MM.1S (cell line): ENCODE results near the gene TFIP11.

ENCODE experiments used
- DNase-seq: peaks from one replicate; pipeline ENCODE4 v3.0.0-alpha.2; 2015
- H2AFZ ChIP-seq: fragments of 300-600 bp; sonication (generic); 2 replicates; pipeline ENCODE4 v1.6.0; 2016; ENCODE audit warnings: antibody characterized with exemption, low read length
- H3F3A ChIP-seq: fragments of 300-600 bp; sonication (generic); 2 replicates; pipeline ENCODE4 v1.6.1; 2016; ENCODE audit warnings: mild to moderate bottlenecking, antibody characterized with exemption, low read length, moderate library complexity, mixed read lengths; ENCODE audit not compliant: insufficient read depth
- H3K27ac ChIP-seq: fragments of 300-600 bp; sonication (generic); 2 replicates; pipeline ENCODE4 v1.5.1; 2016; ENCODE audit warnings: mild to moderate bottlenecking, low read length
- H3K27me3 ChIP-seq: fragments of 300-600 bp; sonication (generic); replicated peaks from 2 replicates; pipeline ENCODE4 v1.6.0; 2016; ENCODE audit warnings: low read length; ENCODE audit not compliant: insufficient read depth
- H3K36me3 ChIP-seq: fragments of 300-600 bp; sonication (generic); replicated peaks from 2 replicates; pipeline ENCODE4 v1.6.1; 2016; ENCODE audit warnings: mild to moderate bottlenecking, low read length, mixed read lengths; ENCODE audit not compliant: insufficient read depth
- H3K4me1 ChIP-seq: fragments of 300-600 bp; sonication (generic); 2 replicates; pipeline ENCODE4 v1.6.1; 2016; ENCODE audit warnings: low read length, mixed read lengths
- H3K4me2 ChIP-seq: fragments of 300-600 bp; sonication (generic); 2 replicates; pipeline ENCODE4 v1.6.0; 2016; ENCODE audit warnings: low read depth, low read length
- H3K4me3 ChIP-seq: fragments of 300-600 bp; sonication (generic); 2 replicates; pipeline ENCODE4 v1.5.1; 2016; ENCODE audit warnings: low read length, mixed read lengths
- H3K79me2 ChIP-seq: fragments of 300-600 bp; sonication (generic); 2 replicates; pipeline ENCODE4 v1.6.1; 2016; ENCODE audit warnings: mixed run types, low read length, mixed read lengths
- H3K9ac ChIP-seq: fragments of 300-600 bp; sonication (generic); 2 replicates; pipeline ENCODE4 v1.6.1; 2016; ENCODE audit warnings: low read length, mixed read lengths
- H3K9me2 ChIP-seq: fragments of 300-600 bp; sonication (generic); replicated peaks from 2 replicates; pipeline ENCODE4 v1.6.1; 2016; ENCODE audit warnings: mild to moderate bottlenecking, low read length, mixed read lengths; ENCODE audit not compliant: insufficient read depth
- H3K9me3 ChIP-seq: fragments of 300-600 bp; sonication (generic); replicated peaks from 2 replicates; pipeline ENCODE4 v1.6.1; 2016; ENCODE audit warnings: mild to moderate bottlenecking, low read length, mixed read lengths; ENCODE audit not compliant: insufficient read depth
- H4K20me1 ChIP-seq: fragments of 300-600 bp; sonication (generic); 2 replicates; pipeline ENCODE4 v1.6.1; 2016; ENCODE audit warnings: mild to moderate bottlenecking, low read length, moderate library complexity, mixed read lengths; ENCODE audit not compliant: insufficient read depth
- CTCF ChIP-seq: fragments of 300-600 bp; sonication (generic); IDR thresholded peaks from 2 replicates; pipeline ENCODE4 v1.5.1; 2016; ENCODE audit warnings: antibody characterized with exemption, low read length, mixed read lengths
- EZH2 ChIP-seq: fragments of 300-600 bp; sonication (generic); optimal IDR thresholded peaks from 2 replicates; pipeline ENCODE3; 2017; ENCODE audit warnings: low read depth, mild to moderate bottlenecking, antibody characterized with exemption, low read length, mixed read lengths
- EZH2phosphoT487 ChIP-seq: fragments of 300-600 bp; sonication (generic); IDR thresholded peaks from 2 replicates; pipeline ENCODE4 v1.6.1; 2018; ENCODE audit warnings: antibody characterized with exemption, low read length

The TFIP11 gene

GRCh38 chr22:26524870-26525269 is 12.6 kb upstream of the TFIP11 start:
- DNase-seq, result no peak
- Histone ChIP-seq H3K9ac (no peak overlapping the region), H3F3A (peaks cover 32% of the 10 kb centered on the region), H3K4me2 (no peak overlapping the region), H3K9me2 (no peaks in the 10 kb centered on the region), H3K27ac (no peak overlapping the region), H3K36me3 (peaks cover 30% of the 10 kb centered on the region), H3K4me1 (peaks cover 14% of the 10 kb centered on the region), H4K20me1 (no peaks in the 10 kb centered on the region), H3K79me2 (peaks cover 11% of the 10 kb centered on the region), H3K4me3 (no peak overlapping the region), H2AFZ (no peak overlapping the region), H3K27me3 (no peaks in the 10 kb centered on the region), H3K9me3 (no peaks in the 10 kb centered on the region)
- TF ChIP-seq CTCF, result no peak
- TF ChIP-seq EZH2phosphoT487, result no peak
- no peak for TF ChIP-seq EZH2

GRCh38 chr22:26522592-26522991 is 10.3 kb upstream of the TFIP11 start:
- Histone ChIP-seq H3K79me2 (no peaks in the 10 kb centered on the region; the same call in 1 of the 2 replicates), H3K4me1 (peaks cover 6% of the 10 kb centered on the region), H3K4me2 (no peak overlapping the region), H3K9me2 (no peaks in the 10 kb centered on the region), H3K4me3 (no peak overlapping the region), H3K9me3 (no peaks in the 10 kb centered on the region), H3K27me3 (no peaks in the 10 kb centered on the region), H2AFZ (no peak overlapping the region), H3K9ac (no peak overlapping the region), H4K20me1 (no peaks in the 10 kb centered on the region), H3K36me3 (peaks cover 22% of the 10 kb centered on the region), H3F3A (peaks cover 30% of the 10 kb centered on the region), H3K27ac (no peak overlapping the region)
- no peak for DNase-seq
- TF ChIP-seq EZH2phosphoT487, result no peak
- TF ChIP-seq EZH2, result no peak
- TF ChIP-seq CTCF, result no peak

- H3K4me3 ChIP-seq, result no peak overlapping the region
- peaks cover 17% of the 10 kb centered on the region for H3K36me3 ChIP-seq
- no peak overlapping the region for H2AFZ ChIP-seq
- H3K9me3 ChIP-seq, result no peaks in the 10 kb centered on the region
- DNase-seq, result no peak
- H4K20me1 ChIP-seq, result no peaks in the 10 kb centered on the region
- no peak for TF ChIP-seq EZH2
- TF ChIP-seq CTCF, result no peak
- TF ChIP-seq EZH2phosphoT487, result no peak
- H3K9ac ChIP-seq, result no peak overlapping the region
- no peaks in the 10 kb centered on the region for H3K27me3 ChIP-seq
- no peaks in the 10 kb centered on the region for H3K79me2 ChIP-seq
- H3F3A ChIP-seq, result peaks cover 25% of the 10 kb centered on the region
- H3K9me2 ChIP-seq, result no peaks in the 10 kb centered on the region
- no peaks in the 10 kb centered on the region; the same call in 1 of the 2 replicates for H3K4me1 ChIP-seq
- H3K27ac ChIP-seq, result no peak overlapping the region
- no peak overlapping the region for H3K4me2 ChIP-seq
Observed at GRCh38 chr22:26522012-26522411, 9.7 kb upstream of the TFIP11 start.
